Activated CD8-positive, alpha-beta memory T cell treated with anti-CD3 and anti-CD28 coated beads, Interleukin-2, amount 50 U/mL, for 24 hours (primary cell): Measurements from ENCODE around the gene RELN.
"Not testable (repeated sequence)": the region's sequence is repeated elsewhere in the genome, so short reads cannot be mapped to it uniquely, and the experiment has no call there.

Experiments used
- DNase-seq: peaks from one replicate; pipeline ENCODE4 v3.0.0-alpha.2; 2020; ENCODE audit errors: extremely low read depth

Gene RELN

GRCh38 chr7:103941976-103942375 is 47.5 kb downstream of the RELN start:
- DNase-seq = no peak

- no peak for DNase-seq
These were observed 48.8 kb downstream of the RELN start for GRCh38 chr7:103940382-103941268.

- DNase-seq = no peak
These were observed 51.8 kb downstream of the RELN start for GRCh38 chr7:103937680-103938079.

GRCh38 chr7:103936558-103936957 is 52.9 kb downstream of the RELN start:
- no peak for DNase-seq

GRCh38 chr7:103934508-103934907 is 55.0 kb downstream of the RELN start:
- DNase-seq = no peak

GRCh38 chr7:103932389-103932788 is 57.1 kb downstream of the RELN start:
- DNase-seq = no peak

GRCh38 chr7:103929901-103930311 is 59.6 kb downstream of the RELN start:
- no peak for DNase-seq

GRCh38 chr7:103928581-103928980 is 60.9 kb downstream of the RELN start:
- DNase-seq = no peak

- DNase-seq = no peak
These were observed 65.3 kb downstream of the RELN start for GRCh38 chr7:103924184-103924583.

GRCh38 chr7:103922407-103922806 is 67.1 kb downstream of the RELN start:
- DNase-seq = no peak

GRCh38 chr7:103921692-103922091 is 67.8 kb downstream of the RELN start:
- no peak for DNase-seq

GRCh38 chr7:103919272-103919868 is 70.1 kb downstream of the RELN start:
- DNase-seq = no peak

GRCh38 chr7:103918631-103919271 is 70.7 kb downstream of the RELN start:
- no peak for DNase-seq

- DNase-seq = no peak
These were observed 73.6 kb downstream of the RELN start for GRCh38 chr7:103915680-103916357.

GRCh38 chr7:103914147-103914899 is 75.1 kb downstream of the RELN start:
- no peak for DNase-seq

GRCh38 chr7:103912891-103913605 is 76.4 kb downstream of the RELN start:
- no peak for DNase-seq

- DNase-seq = not testable (repeated sequence)
These were observed 78.4 kb downstream of the RELN start for GRCh38 chr7:103911015-103911414.

- no peak for DNase-seq
These were observed 83.5 kb downstream of the RELN start for GRCh38 chr7:103905997-103906396.

GRCh38 chr7:103902917-103903316 is 86.5 kb downstream of the RELN start:
- DNase-seq = no peak

- not testable (repeated sequence) for DNase-seq
These were observed 92.6 kb downstream of the RELN start for GRCh38 chr7:103896826-103897225.
